Esophagus squamous epithelium (tissue), 5 donors: ENCODE measurements around the gene TFF1. TPM values are rescaled to one million over a fixed set of nuclear protein-coding genes. Genes with fewer than 3 reads are reported as not detected.

ENCODE experiments used
- DNase-seq: peaks from one replicate; lab custom pipeline; 2025; lab: John Stamatoyannopoulos, UW
- H3K27ac ChIP-seq, 4 donors: fragments of 200-600 bp; sonication (generic); one replicate each; pipeline ENCODE4 v1.5.1; 2016 to 2019; ENCODE audit warnings: mild to moderate bottlenecking in 1 of 4
- H3K27me3 ChIP-seq, 4 donors: fragments of 200-600 bp; sonication (generic); 1 replicate in 3 of 4; 2 replicates in 1 of 4; pipeline versions ENCODE4 v1.5.1 to v1.6.0; 2017 to 2021; ENCODE audit warnings: antibody characterized with exemption in 1 of 4
- H3K36me3 ChIP-seq, 3 donors: fragments of 200-600 bp; sonication (generic); one replicate each; pipeline ENCODE4 v1.5.1; 2016 to 2019
- H3K4me1 ChIP-seq, 3 donors: fragments of 200-600 bp; sonication (generic); one replicate each; pipeline ENCODE4 v1.5.1; 2017 to 2019
- H3K4me3 ChIP-seq, 4 donors: fragments of 200-600 bp; sonication (generic); 1 replicate in 3 of 4; 2 replicates in 1 of 4; pipeline ENCODE4 v1.5.1; 2016 to 2019; ENCODE audit warnings: mild to moderate bottlenecking in 2 of 4, moderate library complexity in 1 of 4
- H3K9me3 ChIP-seq, 3 donors: fragments of 200-600 bp; sonication (generic); one replicate each; pipeline ENCODE4 v1.5.1; 2016 to 2019
- POLR2A ChIP-seq, 4 donors: fragments of 450-650 bp; IDR thresholded peaks; one replicate each; pipeline ENCODE4 v1.6.1; 2017; ENCODE audit warnings: antibody characterized with exemption in 4 of 4, mild to moderate bottlenecking in 4 of 4, moderate library complexity in 3 of 4
- WGBS, 2 donors: methylation state at CpG; one replicate each; pipeline ENCODE4 v1.1.5; 2018; 5-methylcytosine and 5-hydroxymethylcytosine counted together
- intact Hi-C: fragments of 100-400 bp; cut with DNase I; formaldehyde crosslinking; loops from one replicate; pipeline ENCODE4 v1.15.0; 2022
- total RNA-seq, 4 donors: library from RNA; depleted of rRNA; stranded (reverse); fragments of >200 nt; gene quantifications; one replicate each; pipeline ENCODE4 v1.1.0, GENCODE V29; 2016
- TF ChIP-seq, protein P1 (sequence below), 6 experiments: fragments of 450-650 bp in 4 of 6; fragments of 200-600 bp in 2 of 6; sonication (generic) in 2 of 6; IDR thresholded peaks; one replicate each; pipeline ENCODE4 v1.5.1; 2016 to 2019; ENCODE audit warnings: antibody characterized with exemption in 6 of 6, mild to moderate bottlenecking in 4 of 6, moderate library complexity in 4 of 6
- donor health status: DM: yes; HTN: yes; CAD: no.

The TFF1 gene
- total RNA-seq, 4 donors from 2014 or later, result not detected

DNA sequence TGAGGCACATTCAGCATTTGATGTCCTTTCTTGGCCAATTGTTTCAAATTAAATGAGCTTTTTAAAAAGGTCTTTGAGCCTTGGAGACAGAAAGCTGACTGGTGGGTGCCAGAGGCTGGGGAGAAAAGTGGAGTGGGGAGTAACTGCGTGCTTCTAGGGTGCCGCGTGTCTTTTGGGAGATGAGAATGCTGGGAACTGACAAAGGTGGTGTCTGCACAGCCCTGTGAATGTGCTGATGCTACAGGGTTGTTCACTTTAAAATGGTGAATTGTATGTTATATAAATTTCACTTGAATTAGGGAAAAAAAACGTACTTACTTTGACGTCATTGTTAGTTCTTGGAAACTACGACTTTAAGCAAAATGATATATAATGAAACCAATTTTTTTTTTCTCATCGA lies 8.1 kb upstream of the TFF1 start:
- H3K36me3 ChIP-seq, result no peaks in the 10 kb centered on the region
- peaks cover 0 to 8% (median 0%) of the 10 kb centered on the region in 3 donors for H3K4me1 ChIP-seq
- no peak for DNase-seq
- intact Hi-C loops, result no loop called here
- H3K27me3 ChIP-seq, result peaks cover 0 to 66% (median 0%) of the 10 kb centered on the region in 4 donors
- H3K9me3 ChIP-seq, result no peaks in the 10 kb centered on the region
- 38 to 43% methylated on average over 7 of the region's 7 CpGs for WGBS, 2 donors
- H3K4me3 ChIP-seq, result no peak overlapping the region
- TF ChIP-seq POLR2A (IDR thresholded peaks at IDR 0.05), result no peak
- no peak overlapping the region for H3K27ac ChIP-seq

DNA sequence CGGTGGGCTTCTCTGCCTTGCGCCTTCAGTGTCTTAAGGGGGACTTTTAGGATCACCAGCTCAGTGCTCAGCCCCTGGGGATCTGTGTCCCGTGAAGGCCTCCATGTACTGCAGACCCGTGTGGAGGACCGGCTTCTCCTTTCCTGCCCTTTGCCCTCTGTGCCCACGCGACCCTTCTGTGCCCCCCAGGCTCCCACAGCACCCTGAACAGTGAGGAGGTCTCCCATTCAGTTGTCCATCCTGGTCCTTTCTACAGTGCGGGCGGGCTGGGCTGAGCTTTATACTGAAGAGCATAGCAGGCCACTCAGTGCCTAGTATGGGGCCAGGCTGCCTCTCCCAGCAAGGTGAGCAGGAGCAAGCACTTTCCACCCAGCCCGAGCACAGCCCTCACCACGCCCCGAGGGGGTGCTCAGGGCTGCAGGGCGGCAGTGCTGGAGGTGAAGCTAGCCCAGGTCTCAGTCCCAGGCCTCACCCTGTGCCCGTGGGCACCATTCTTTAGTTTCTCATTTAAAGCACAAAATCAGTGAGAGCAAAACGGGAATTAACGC lies 7.6 kb upstream of the TFF1 start:
- H3K36me3 ChIP-seq, result no peaks in the 10 kb centered on the region
- no peak overlapping the region for H3K4me3 ChIP-seq
- DNase-seq, result no peak
- H3K4me1 ChIP-seq, result peaks cover 0 to 8% (median 0%) of the 10 kb centered on the region in 3 donors
- WGBS, 2 donors, result 10 to 71% methylated on average over 3 to 7 of the region's 16 CpGs
- H3K27ac ChIP-seq, result no peak overlapping the region
- no peak for TF ChIP-seq POLR2A (IDR thresholded peaks at IDR 0.05)
- TF ChIP-seq, protein P1, sequence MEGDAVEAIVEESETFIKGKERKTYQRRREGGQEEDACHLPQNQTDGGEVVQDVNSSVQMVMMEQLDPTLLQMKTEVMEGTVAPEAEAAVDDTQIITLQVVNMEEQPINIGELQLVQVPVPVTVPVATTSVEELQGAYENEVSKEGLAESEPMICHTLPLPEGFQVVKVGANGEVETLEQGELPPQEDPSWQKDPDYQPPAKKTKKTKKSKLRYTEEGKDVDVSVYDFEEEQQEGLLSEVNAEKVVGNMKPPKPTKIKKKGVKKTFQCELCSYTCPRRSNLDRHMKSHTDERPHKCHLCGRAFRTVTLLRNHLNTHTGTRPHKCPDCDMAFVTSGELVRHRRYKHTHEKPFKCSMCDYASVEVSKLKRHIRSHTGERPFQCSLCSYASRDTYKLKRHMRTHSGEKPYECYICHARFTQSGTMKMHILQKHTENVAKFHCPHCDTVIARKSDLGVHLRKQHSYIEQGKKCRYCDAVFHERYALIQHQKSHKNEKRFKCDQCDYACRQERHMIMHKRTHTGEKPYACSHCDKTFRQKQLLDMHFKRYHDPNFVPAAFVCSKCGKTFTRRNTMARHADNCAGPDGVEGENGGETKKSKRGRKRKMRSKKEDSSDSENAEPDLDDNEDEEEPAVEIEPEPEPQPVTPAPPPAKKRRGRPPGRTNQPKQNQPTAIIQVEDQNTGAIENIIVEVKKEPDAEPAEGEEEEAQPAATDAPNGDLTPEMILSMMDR (IDR thresholded peaks at IDR 0.05), result no peak
- intact Hi-C loops, result no loop called here
- H3K27me3 ChIP-seq, result peaks cover 0 to 69% (median 0%) of the 10 kb centered on the region in 4 donors
- no peaks in the 10 kb centered on the region for H3K9me3 ChIP-seq

DNA sequence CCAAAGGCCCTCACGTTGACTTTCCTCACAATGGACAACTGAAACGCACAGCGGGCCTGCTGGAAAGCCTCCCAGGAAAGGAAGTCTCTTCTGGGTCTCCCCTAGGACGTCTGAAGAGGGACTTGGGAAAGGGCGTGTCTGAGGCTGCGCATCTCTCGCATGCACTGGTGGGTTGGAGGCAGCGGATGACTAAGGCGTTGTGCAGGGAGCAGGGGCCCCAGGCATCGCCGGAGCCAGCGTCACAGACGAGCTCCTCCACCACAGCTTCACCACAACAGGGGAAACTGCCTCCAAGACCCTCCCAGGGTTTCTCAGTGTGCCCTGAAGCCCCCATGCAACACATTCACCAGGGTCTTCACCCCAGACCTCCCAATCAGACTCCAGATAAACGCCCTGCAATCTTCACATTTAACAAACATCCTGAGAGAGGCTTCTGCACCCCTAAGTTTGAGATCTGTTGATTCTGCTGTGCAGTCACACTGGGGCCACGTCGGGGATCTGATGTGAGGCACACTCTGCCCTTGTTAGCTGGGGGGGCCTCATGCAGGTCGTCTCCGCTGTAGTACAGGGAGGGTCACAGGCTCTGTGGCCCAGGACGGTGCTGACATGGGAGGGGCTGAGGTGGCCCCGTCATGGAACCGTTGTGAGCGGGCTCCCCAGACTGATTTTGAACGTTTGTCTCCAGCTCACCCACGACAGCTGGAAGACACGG lies 7.0 kb upstream of the TFF1 start:
- WGBS, 2 donors, result 80 to 100% methylated on average over 1 to 3 of the region's 25 CpGs
- Histone ChIP-seq H3K4me1 (peaks cover 0 to 10% (median 0%) of the 10 kb centered on the region in 3 donors), H3K27me3 (peaks cover 0 to 69% (median 0%) of the 10 kb centered on the region in 4 donors), H3K27ac (no peak overlapping the region), H3K4me3 (no peak overlapping the region), H3K9me3 (no peaks in the 10 kb centered on the region), H3K36me3 (no peaks in the 10 kb centered on the region)
- no peak for DNase-seq
- intact Hi-C loops, result no loop called here
- TF ChIP-seq, protein P1 (IDR thresholded peaks at IDR 0.05), result no peak
- TF ChIP-seq POLR2A (IDR thresholded peaks at IDR 0.05), result no peak

DNA sequence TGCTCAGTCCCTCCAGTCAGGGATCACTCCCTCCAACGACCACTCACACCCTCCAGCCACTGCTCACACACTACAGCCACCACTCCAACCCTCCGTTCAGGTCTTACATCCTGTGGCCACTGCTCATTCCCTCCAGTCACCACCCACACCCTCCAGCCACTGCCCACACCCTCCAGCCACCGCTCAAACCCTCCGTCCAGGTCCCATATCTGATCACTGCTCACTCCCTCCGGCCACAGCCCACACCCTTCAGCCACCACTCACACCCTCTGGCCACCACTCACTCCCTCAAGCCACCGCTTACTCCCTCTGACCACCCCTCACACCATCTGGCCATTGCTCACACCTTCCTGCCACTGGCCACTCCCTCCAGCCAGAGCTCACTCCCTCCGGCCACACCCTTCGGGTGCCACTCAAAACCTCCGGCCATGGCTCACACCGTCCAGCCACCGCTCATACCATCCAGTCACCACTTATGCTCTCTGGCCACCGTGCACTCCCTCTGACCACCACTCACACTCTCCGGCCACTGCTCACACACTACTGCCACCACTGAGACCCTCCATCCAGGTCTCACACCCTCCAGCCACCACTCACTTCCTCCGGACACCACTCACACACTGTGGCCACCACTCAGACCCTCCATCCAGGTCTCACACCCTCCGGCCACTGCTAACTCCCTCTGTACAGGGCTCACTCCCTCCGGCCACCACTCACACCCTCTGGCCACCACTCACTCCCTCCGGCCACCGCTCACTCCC lies 4.7 kb upstream of the TFF1 start:
- H3K27me3 ChIP-seq, result peaks cover 0 to 52% (median 0%) of the 10 kb centered on the region in 4 donors
- intact Hi-C loops, result no loop called here
- no peaks in the 10 kb centered on the region for H3K36me3 ChIP-seq
- DNase-seq, result no peak
- H3K9me3 ChIP-seq, result no peaks in the 10 kb centered on the region
- H3K27ac ChIP-seq, result no peak overlapping the region
- H3K4me1 ChIP-seq, result peaks cover 0 to 20% (median 0%) of the 10 kb centered on the region in 3 donors
- WGBS, 2 donors, result 75 to 81% methylated on average over 18 of the region's 18 CpGs
- H3K4me3 ChIP-seq, result no peak overlapping the region
- no peak for TF ChIP-seq POLR2A (IDR thresholded peaks at IDR 0.05)
- TF ChIP-seq, protein P1 (IDR thresholded peaks at IDR 0.05), result no peak

DNA sequence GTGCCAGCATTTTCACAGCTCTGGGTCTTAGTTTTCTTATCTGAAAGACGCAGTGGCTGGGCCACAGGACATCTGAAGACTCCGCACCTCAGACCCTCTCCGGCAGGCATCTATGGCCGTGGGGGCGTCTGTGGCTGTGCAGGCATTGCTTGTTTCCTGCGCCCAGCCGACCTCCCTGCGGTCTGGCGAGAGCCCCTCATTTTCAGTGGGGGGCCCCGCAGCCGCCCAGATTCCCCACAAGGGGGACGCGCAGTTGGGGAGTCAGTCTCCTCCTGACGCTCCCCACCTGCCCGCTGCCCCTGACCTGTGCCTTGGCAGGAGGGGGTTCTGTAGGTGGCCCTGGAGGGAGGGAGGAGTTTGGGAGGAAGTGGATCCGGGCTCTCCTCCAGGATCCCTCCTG lies 3.5 kb upstream of the TFF1 start:
- no peak for DNase-seq
- TF ChIP-seq, protein P1 (IDR thresholded peaks at IDR 0.05), result no peak
- TF ChIP-seq POLR2A (IDR thresholded peaks at IDR 0.05), result no peak
- no peaks in the 10 kb centered on the region for H3K9me3 ChIP-seq
- no peaks in the 10 kb centered on the region for H3K36me3 ChIP-seq
- intact Hi-C loops, result no loop called here
- peaks cover 0 to 47% (median 0%) of the 10 kb centered on the region in 4 donors for H3K27me3 ChIP-seq
- H3K4me1 ChIP-seq, result peaks cover 0 to 21% (median 0%) of the 10 kb centered on the region in 3 donors
- no peak overlapping the region for H3K4me3 ChIP-seq
- WGBS, 2 donors, result 0% methylated on average over 1 of the region's 16 CpGs; no CpG with 5 or more reads in 1 of the 2 donors
- H3K27ac ChIP-seq, result no peak overlapping the region
